A673 (cell line): ENCODE measurements around the gene GGTA1.

ENCODE experiments used
- CTCF ChIP-seq: fragments of 300-800, 200-600 bp; sonication (generic); conservative IDR thresholded peaks from 2 replicates; pipeline ENCODE4 v1.5.1; 2017; ENCODE audit warnings: low read depth, mild to moderate bottlenecking, antibody characterized with exemption, low read length, moderate library complexity, mixed read lengths
- EZH2 ChIP-seq: fragments of 200-600 bp; sonication (generic); IDR thresholded peaks from 2 replicates; pipeline ENCODE4 v1.6.1; 2017; ENCODE audit warnings: borderline replicate concordance, low read depth, mild to moderate bottlenecking, mixed read lengths, antibody characterized with exemption, low read length; ENCODE audit not compliant: poor library complexity, severe bottlenecking

DNA sequence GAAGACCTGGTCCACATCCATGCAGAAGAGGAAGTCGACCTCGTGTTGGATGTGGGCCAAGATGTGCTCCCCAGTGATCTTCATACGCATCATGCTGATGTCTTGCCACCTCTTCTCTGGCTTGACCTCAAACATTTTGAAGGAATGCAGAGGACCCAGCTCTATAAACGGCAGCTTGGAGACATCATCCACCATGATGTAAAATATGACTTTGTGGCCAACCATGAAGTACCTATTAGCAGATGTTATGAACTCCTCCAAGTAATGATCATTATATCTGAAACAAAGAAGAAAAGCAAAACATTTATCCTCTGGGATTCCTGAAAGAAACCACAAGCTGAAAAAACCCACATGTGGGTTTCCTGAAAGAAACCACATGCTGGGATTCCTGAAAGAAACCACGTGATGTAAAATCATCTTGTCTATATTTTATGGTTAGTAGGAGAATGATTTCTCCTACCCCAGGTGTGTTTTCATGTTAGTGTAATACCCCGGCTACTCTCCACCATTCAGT, 52.3 kb downstream of the GGTA1 start:
- TF ChIP-seq CTCF (no peak), EZH2 (no peak)
